HepG2 (cell line): ENCODE results near the gene ESF1. TPM values are rescaled to one million over a fixed set of nuclear protein-coding genes. Genes with fewer than 3 reads are reported as not detected.

ENCODE experiments used
- ARNT ChIP-seq: fragments of 450-650 bp; IDR thresholded peaks from 2 replicates; pipeline ENCODE4 v1.6.1; 2017
- FIP1L1 ChIP-seq: fragments of 200-400 bp; formaldehyde crosslinking; IDR thresholded peaks from 2 replicates; pipeline ENCODE4 v1.6.1; 2018; ENCODE audit warnings: low read depth, mild to moderate bottlenecking, low read length, moderate library complexity, borderline replicate concordance; ENCODE audit not compliant: insufficient read depth
- FOXK2 ChIP-seq: fragments of 450-650 bp; IDR thresholded peaks from 2 replicates; pipeline ENCODE4 v1.6.1; 2016
- GLI4 ChIP-seq: sonication (generic); formaldehyde crosslinking; IDR thresholded peaks from 2 replicates; pipeline ENCODE4 v1.5.1; 2020; ENCODE audit warnings: missing genetic modification reagents, mild to moderate bottlenecking, moderate library complexity, borderline replicate concordance
- HOXA5 ChIP-seq: sonication (generic); formaldehyde crosslinking; IDR thresholded peaks from 2 replicates; pipeline ENCODE4 v1.4.0; 2020; ENCODE audit warnings: missing genetic modification reagents
- MAZ ChIP-seq, 2 experiments: sonication (generic) in 1 of 2; formaldehyde crosslinking in 1 of 2; IDR thresholded peaks; 2 replicates each; pipeline versions ENCODE4 v1.5.0 to v1.6.1; 2012 to 2020; ENCODE audit warnings: low read depth in 2 of 2, mild to moderate bottlenecking in 2 of 2, borderline replicate concordance in 1 of 2, improper control_type of control experiment in 1 of 2, low read length in 1 of 2, missing genetic modification reagents in 1 of 2, moderate library complexity in 1 of 2
- MED8 ChIP-seq: sonication (generic); formaldehyde crosslinking; IDR thresholded peaks from 2 replicates; pipeline ENCODE4 v1.8.1; 2023; ENCODE audit warnings: mild to moderate bottlenecking, missing genetic modification reagents; ENCODE audit not compliant: insufficient replicate concordance
- MTA1 ChIP-seq: sonication (generic); formaldehyde crosslinking; IDR thresholded peaks from 2 replicates; pipeline ENCODE4 v1.4.0; 2020; ENCODE audit warnings: missing genetic modification reagents, mild to moderate bottlenecking, borderline replicate concordance
- MTF1 ChIP-seq: sonication (generic); formaldehyde crosslinking; IDR thresholded peaks from 2 replicates; pipeline ENCODE4 v1.5.0; 2020; ENCODE audit warnings: missing genetic modification reagents
- NFATC3 ChIP-seq: sonication (generic); formaldehyde crosslinking; IDR thresholded peaks from 2 replicates; pipeline ENCODE4 v1.5.1; 2020; ENCODE audit warnings: mild to moderate bottlenecking, missing genetic modification reagents
- NFIB ChIP-seq: sonication (generic); formaldehyde crosslinking; IDR thresholded peaks from 2 replicates; pipeline ENCODE4 v1.9.0; 2021; ENCODE audit warnings: missing genetic modification reagents, mild to moderate bottlenecking, borderline replicate concordance
- PHB2 ChIP-seq: fragments of 450-650 bp; IDR thresholded peaks from 2 replicates; pipeline ENCODE4 v1.6.1; 2018; ENCODE audit not compliant: partially characterized antibody
- PLRG1 ChIP-seq: fragments of 450-650 bp; conservative IDR thresholded peaks from 2 replicates; pipeline ENCODE4 v1.6.1; 2016
- RFXAP ChIP-seq: sonication (generic); formaldehyde crosslinking; IDR thresholded peaks from 2 replicates; pipeline ENCODE4 v1.4.0; 2020; ENCODE audit warnings: missing genetic modification reagents, borderline replicate concordance
- SMC3 ChIP-seq: IDR thresholded peaks from 2 replicates; pipeline ENCODE4 v1.6.1; 2011; ENCODE audit warnings: low read length, improper control_type of control experiment
- SSRP1 ChIP-seq: IDR thresholded peaks from 2 replicates; pipeline ENCODE4 v1.6.1; 2016; ENCODE audit warnings: control low read depth
- THYN1 ChIP-seq: sonication (generic); formaldehyde crosslinking; IDR thresholded peaks from 2 replicates; pipeline ENCODE4 v1.8.1; 2023; ENCODE audit warnings: low read depth, mild to moderate bottlenecking, moderate library complexity, missing genetic modification reagents, borderline replicate concordance
- ZBTB3 ChIP-seq: sonication (generic); formaldehyde crosslinking; IDR thresholded peaks from 2 replicates; pipeline ENCODE4 v1.4.0; 2020; ENCODE audit warnings: low read depth, mild to moderate bottlenecking, moderate library complexity, missing genetic modification reagents, borderline replicate concordance
- ZMYM2 ChIP-seq: sonication (generic); formaldehyde crosslinking; IDR thresholded peaks from 2 replicates; pipeline ENCODE4 v1.8.0; 2022; ENCODE audit warnings: mild to moderate bottlenecking, missing genetic modification reagents
- ZNF180 ChIP-seq: sonication (generic); formaldehyde crosslinking; IDR thresholded peaks from 2 replicates; pipeline ENCODE4 v1.4.0; 2020; ENCODE audit warnings: low read depth, missing genetic modification reagents, borderline replicate concordance
- ZNF280B ChIP-seq: sonication (generic); formaldehyde crosslinking; IDR thresholded peaks from 2 replicates; pipeline ENCODE4 v1.5.0; 2020; ENCODE audit warnings: missing genetic modification reagents, mild to moderate bottlenecking, borderline replicate concordance
- ZNF607 ChIP-seq: sonication (generic); formaldehyde crosslinking; IDR thresholded peaks from 2 replicates; pipeline ENCODE4 v1.5.1; 2020; ENCODE audit warnings: missing genetic modification reagents, mild to moderate bottlenecking, borderline replicate concordance
- ZNF660 ChIP-seq: sonication (generic); formaldehyde crosslinking; IDR thresholded peaks from 2 replicates; pipeline ENCODE4 v1.5.1; 2020; ENCODE audit warnings: mild to moderate bottlenecking, low read depth, missing genetic modification reagents, borderline replicate concordance
- ZNF678 ChIP-seq: sonication (generic); formaldehyde crosslinking; IDR thresholded peaks from 2 replicates; pipeline ENCODE4 v1.4.0; 2020; ENCODE audit warnings: mild to moderate bottlenecking, missing genetic modification reagents
- ZNF775 ChIP-seq: sonication (generic); formaldehyde crosslinking; IDR thresholded peaks from 2 replicates; pipeline ENCODE4 v1.4.0; 2020; ENCODE audit warnings: missing genetic modification reagents, mild to moderate bottlenecking, moderate library complexity, borderline replicate concordance
- ZNF841 ChIP-seq: sonication (generic); formaldehyde crosslinking; IDR thresholded peaks from 2 replicates; pipeline ENCODE4 v1.8.1; 2023; ENCODE audit warnings: missing genetic modification reagents, borderline replicate concordance
- ZSCAN9 ChIP-seq: IDR thresholded peaks from 2 replicates; pipeline ENCODE4 v1.6.1; 2016; ENCODE audit warnings: borderline replicate concordance
- polyA plus RNA-seq, 8 experiments: library from polyadenylated mRNA; depleted of rRNA in 3 of 8; stranded (reverse) in 7 of 8; unstranded in 1 of 8; fragments of >200 nt; fragmentation: Illumina TruSeq in 4 of 8; extraction: Trizol in 4 of 8; gene quantifications; 2 replicates each; pipeline versions ENCODE4 v1.2.1 to v1.2.3, GENCODE V29; 2011 to 2016; ENCODE audit warnings: low read depth in 4 of 8, missing spikeins in 1 of 8, mixed read lengths in 1 of 8; ENCODE audit not compliant: insufficient read depth in 1 of 8
- total RNA-seq, 5 experiments: library from RNA; depleted of rRNA; stranded (reverse); fragments of >200 nt; fragmentation: Illumina TruSeq; extraction: Trizol; gene quantifications; 2 replicates each; pipeline ENCODE4 v1.2.3, GENCODE V29; 2016; ENCODE audit warnings: low read depth in 1 of 5
- TF ChIP-seq, protein P1 (sequence below): sonication (generic); formaldehyde crosslinking; IDR thresholded peaks from 2 replicates; pipeline ENCODE4 v1.8.1; 2022; ENCODE audit warnings: mild to moderate bottlenecking, missing genetic modification reagents

Gene ESF1
- total and polyA plus RNA-seq, 2 of the 13 experiments (the other 11 are each of a cell fraction or from before 2014, with no cell fraction given) = 7.3 to 66.9 TPM

DNA sequence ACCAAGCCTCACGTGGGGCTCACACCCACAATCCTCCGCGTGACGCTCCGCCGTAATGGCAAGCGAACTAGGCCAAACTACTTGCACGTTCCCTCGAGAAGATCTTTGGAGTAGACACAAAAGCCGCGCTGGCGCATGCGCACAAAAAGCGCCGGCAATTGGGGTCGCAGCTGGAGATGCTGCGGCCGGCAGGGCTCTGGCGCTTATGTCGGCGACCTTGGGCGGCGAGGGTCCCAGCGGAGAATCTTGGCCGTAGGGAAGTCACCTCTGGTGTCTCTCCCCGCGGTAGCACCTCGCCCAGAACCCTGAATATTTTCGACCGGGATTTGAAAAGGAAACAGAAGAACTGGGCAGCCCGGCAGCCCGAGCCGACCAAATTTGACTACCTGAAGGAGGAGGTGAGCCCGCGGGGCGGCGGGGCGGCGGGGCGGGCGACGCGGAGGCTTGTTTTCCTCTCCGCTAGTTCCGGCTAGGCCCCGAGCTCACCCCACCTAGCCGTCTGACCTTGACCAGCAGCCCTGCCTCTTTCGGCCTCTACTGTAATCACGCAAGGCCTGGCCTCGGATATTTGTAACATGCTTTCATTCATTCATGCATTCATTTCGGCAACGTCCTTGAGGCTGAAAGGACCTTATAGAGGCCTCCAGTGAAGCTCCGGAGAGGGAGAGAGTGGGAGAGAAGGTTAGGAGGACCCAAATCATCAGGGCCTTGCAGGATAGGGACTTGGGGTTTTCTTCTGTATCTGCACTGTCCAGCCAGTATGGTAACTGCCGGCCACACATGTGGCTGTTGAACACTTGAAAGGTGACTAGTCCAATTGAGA lies at the start of gene ESF1, which contains the start of gene NDUFAF5 (continued):
- TF ChIP-seq NFATC3 (CRISPR knock-in tag) (0 out of 2 replicates have a peak, but pooled peaks have one; percentile 87), PLRG1 (no peak), MTA1 (peak; percentile 64; the same call in 1 of the 2 replicates), ZNF180 (CRISPR knock-in tag) (0 out of 2 replicates have a peak, but pooled peaks have one; percentile 82), MAZ (IDR thresholded peaks at IDR 0.05; ENCODE audit: borderline replicate concordance, low read depth, low read length) (peak; percentile 40; the same call in 1 of the 2 replicates), MAZ (CRISPR knock-in tag; IDR thresholded peaks at IDR 0.05; ENCODE audit: low read depth) (peak; percentile 97), FOXK2 (peak; percentile 80), RFXAP (peak; percentile 89), ZNF280B (CRISPR knock-in tag) (peak; percentile 96), THYN1 (0 out of 2 replicates have a peak, but pooled peaks have one; percentile 48), ZBTB3 (CRISPR knock-in tag) (no peak), NFIB (no peak), SMC3 (no peak), HOXA5 (peak; percentile 99), MED8 (peak; percentile 73), ZNF775 (no peak; the same call in 1 of the 2 replicates), ZMYM2 (CRISPR knock-in tag) (peak; percentile 29), SSRP1 (CRISPR knock-in tag) (peak; percentile 86; the same call in 1 of the 2 replicates), ZNF678 (CRISPR knock-in tag) (no peak; the same call in 1 of the 2 replicates), ZNF841 (CRISPR knock-in tag) (peak; percentile 80; the same call in 1 of the 2 replicates), FIP1L1 (no peak), ZSCAN9 (peak; percentile 91; the same call in 1 of the 2 replicates), MTF1 (CRISPR knock-in tag) (peak; percentile 89; the same call in 1 of the 2 replicates), GLI4 (CRISPR knock-in tag) (no peak), PHB2 (no peak), ARNT (no peak), ZNF660 (0 out of 2 replicates have a peak, but pooled peaks have one; percentile 76), ZNF607 (CRISPR knock-in tag) (peak; percentile 85)
- TF ChIP-seq, protein P1, sequence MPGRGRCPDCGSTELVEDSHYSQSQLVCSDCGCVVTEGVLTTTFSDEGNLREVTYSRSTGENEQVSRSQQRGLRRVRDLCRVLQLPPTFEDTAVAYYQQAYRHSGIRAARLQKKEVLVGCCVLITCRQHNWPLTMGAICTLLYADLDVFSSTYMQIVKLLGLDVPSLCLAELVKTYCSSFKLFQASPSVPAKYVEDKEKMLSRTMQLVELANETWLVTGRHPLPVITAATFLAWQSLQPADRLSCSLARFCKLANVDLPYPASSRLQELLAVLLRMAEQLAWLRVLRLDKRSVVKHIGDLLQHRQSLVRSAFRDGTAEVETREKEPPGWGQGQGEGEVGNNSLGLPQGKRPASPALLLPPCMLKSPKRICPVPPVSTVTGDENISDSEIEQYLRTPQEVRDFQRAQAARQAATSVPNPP (CRISPR knock-in tag) = peak; percentile 76; the same call in 1 of the 2 replicates
